Measurements from ENCODE around the gene COL18A1. TPM values are rescaled to one million over a fixed set of nuclear protein-coding genes. Genes with fewer than 3 reads are reported as not detected.

COL18A1 gene
- total RNA-seq, 1 experiment from 2014 or later, result 0.11 TPM

- no peak overlapping the region for H3K4me3 ChIP-seq (ENCODE audit: low read length)
- H3K27me3 ChIP-seq (ENCODE audit: low read length), result no peaks in the 10 kb centered on the region
- no peak for DNase-seq
- H3K36me3 ChIP-seq (ENCODE audit: insufficient read depth, low read length), result no peaks in the 10 kb centered on the region
- no peak overlapping the region for H3K9ac ChIP-seq (ENCODE audit: low read length)
- no peak overlapping the region for H2AFZ ChIP-seq (ENCODE audit: low read length)
- no peaks in the 10 kb centered on the region for H3K9me3 ChIP-seq (ENCODE audit: low read length)
- H3K9me2 ChIP-seq (replicated peaks; ENCODE audit: insufficient read depth, low read length), result no peaks in the 10 kb centered on the region
- H3K79me2 ChIP-seq (ENCODE audit: low read length), result no peaks in the 10 kb centered on the region
- no peaks in the 10 kb centered on the region for H4K20me1 ChIP-seq (ENCODE audit: insufficient read depth, low read depth, low read length)
- H3K4me1 ChIP-seq (ENCODE audit: low read length), result peaks cover 9% of the 10 kb centered on the region
- no peak overlapping the region for H3K27ac ChIP-seq (ENCODE audit: low read length)
- no peak overlapping the region for H3K4me2 ChIP-seq (ENCODE audit: low read depth, low read length, poor library complexity, severe bottlenecking)
These were observed 86.7 kb downstream of the COL18A1 start for GRCh38 chr21:45491623-45492022.

- no peak overlapping the region for H3K27ac ChIP-seq (ENCODE audit: low read length)
- no peak overlapping the region for H3K4me3 ChIP-seq (ENCODE audit: low read length)
- H3K36me3 ChIP-seq (ENCODE audit: insufficient read depth, low read length), result no peaks in the 10 kb centered on the region
- no peak overlapping the region for H2AFZ ChIP-seq (ENCODE audit: low read length)
- no peaks in the 10 kb centered on the region for H3K27me3 ChIP-seq (ENCODE audit: low read length)
- no peaks in the 10 kb centered on the region for H3K79me2 ChIP-seq (ENCODE audit: low read length)
- H3K9me2 ChIP-seq (replicated peaks; ENCODE audit: insufficient read depth, low read length), result no peaks in the 10 kb centered on the region
- H3K4me2 ChIP-seq (ENCODE audit: low read depth, low read length, poor library complexity, severe bottlenecking), result no peak overlapping the region
- no peak overlapping the region for H3K9ac ChIP-seq (ENCODE audit: low read length)
- no peaks in the 10 kb centered on the region; the same call in 1 of the 2 replicates for H3K9me3 ChIP-seq (ENCODE audit: low read length)
- no peak for DNase-seq
- no peaks in the 10 kb centered on the region for H4K20me1 ChIP-seq (ENCODE audit: insufficient read depth, low read depth, low read length)
- peaks cover 9% of the 10 kb centered on the region for H3K4me1 ChIP-seq (ENCODE audit: low read length)
These were observed 87.8 kb downstream of the COL18A1 start for GRCh38 chr21:45492765-45493164.

- H3K9me3 ChIP-seq (ENCODE audit: low read length), result no peaks in the 10 kb centered on the region; the same call in 1 of the 2 replicates
- DNase-seq, result no peak
- H3K4me1 ChIP-seq (ENCODE audit: low read length), result peaks cover 9% of the 10 kb centered on the region
- H3K4me2 ChIP-seq (ENCODE audit: low read depth, low read length, poor library complexity, severe bottlenecking), result no peak overlapping the region
- H3K9ac ChIP-seq (ENCODE audit: low read length), result no peak overlapping the region
- H3K9me2 ChIP-seq (replicated peaks; ENCODE audit: insufficient read depth, low read length), result no peaks in the 10 kb centered on the region
- no peak overlapping the region for H3K4me3 ChIP-seq (ENCODE audit: low read length)
- H3K79me2 ChIP-seq (ENCODE audit: low read length), result no peaks in the 10 kb centered on the region
- H3K36me3 ChIP-seq (ENCODE audit: insufficient read depth, low read length), result no peaks in the 10 kb centered on the region
- H3K27me3 ChIP-seq (ENCODE audit: low read length), result no peaks in the 10 kb centered on the region
- no peaks in the 10 kb centered on the region for H4K20me1 ChIP-seq (ENCODE audit: insufficient read depth, low read depth, low read length)
- H2AFZ ChIP-seq (ENCODE audit: low read length), result no peak overlapping the region
- no peak overlapping the region for H3K27ac ChIP-seq (ENCODE audit: low read length)
These were observed 88.5 kb downstream of the COL18A1 start for GRCh38 chr21:45493401-45494001.

GRCh38 chr21:45494135-45494850 is 89.3 kb downstream of the COL18A1 start:
- Histone ChIP-seq H3K36me3 (ENCODE audit: insufficient read depth, low read length) (no peaks in the 10 kb centered on the region), H3K9ac (ENCODE audit: low read length) (no peak overlapping the region), H3K4me2 (ENCODE audit: low read depth, low read length, poor library complexity, severe bottlenecking) (no peak overlapping the region), H2AFZ (ENCODE audit: low read length) (no peak overlapping the region), H3K9me2 (replicated peaks; ENCODE audit: insufficient read depth, low read length) (no peaks in the 10 kb centered on the region), H3K79me2 (ENCODE audit: low read length) (no peaks in the 10 kb centered on the region), H4K20me1 (ENCODE audit: insufficient read depth, low read depth, low read length) (no peaks in the 10 kb centered on the region), H3K9me3 (ENCODE audit: low read length) (peaks cover 2% of the 10 kb centered on the region; the same call in 1 of the 2 replicates), H3K4me3 (ENCODE audit: low read length) (no peak overlapping the region), H3K4me1 (ENCODE audit: low read length) (peaks cover 9% of the 10 kb centered on the region), H3K27ac (ENCODE audit: low read length) (no peak overlapping the region), H3K27me3 (ENCODE audit: low read length) (no peaks in the 10 kb centered on the region)
- DNase-seq, result peak; percentile 43

GRCh38 chr21:45494851-45495680 is 90.1 kb downstream of the COL18A1 start:
- Histone ChIP-seq H3K9me3 (ENCODE audit: low read length) (peaks cover 10% of the 10 kb centered on the region), H3K4me1 (ENCODE audit: low read length) (peaks cover 9% of the 10 kb centered on the region), H4K20me1 (ENCODE audit: insufficient read depth, low read depth, low read length) (no peaks in the 10 kb centered on the region), H3K36me3 (ENCODE audit: insufficient read depth, low read length) (no peaks in the 10 kb centered on the region), H3K27me3 (ENCODE audit: low read length) (no peaks in the 10 kb centered on the region), H3K27ac (ENCODE audit: low read length) (no peak overlapping the region), H3K9ac (ENCODE audit: low read length) (no peak overlapping the region), H3K4me3 (ENCODE audit: low read length) (no peak overlapping the region), H3K79me2 (ENCODE audit: low read length) (no peaks in the 10 kb centered on the region), H3K9me2 (replicated peaks; ENCODE audit: insufficient read depth, low read length) (no peaks in the 10 kb centered on the region), H3K4me2 (ENCODE audit: low read depth, low read length, poor library complexity, severe bottlenecking) (no peak overlapping the region), H2AFZ (ENCODE audit: low read length) (no peak overlapping the region)
- no peak for DNase-seq

GRCh38 chr21:45496151-45496967 is 91.4 kb downstream of the COL18A1 start:
- no peak for DNase-seq
- Histone ChIP-seq H3K9me3 (ENCODE audit: low read length) (peaks cover 11% of the 10 kb centered on the region), H3K4me2 (ENCODE audit: low read depth, low read length, poor library complexity, severe bottlenecking) (no peak overlapping the region), H3K4me3 (ENCODE audit: low read length) (no peak overlapping the region), H3K9me2 (replicated peaks; ENCODE audit: insufficient read depth, low read length) (no peaks in the 10 kb centered on the region), H2AFZ (ENCODE audit: low read length) (no peak overlapping the region), H3K36me3 (ENCODE audit: insufficient read depth, low read length) (no peaks in the 10 kb centered on the region), H3K9ac (ENCODE audit: low read length) (no peak overlapping the region), H4K20me1 (ENCODE audit: insufficient read depth, low read depth, low read length) (no peaks in the 10 kb centered on the region), H3K4me1 (ENCODE audit: low read length) (peaks cover 9% of the 10 kb centered on the region), H3K27me3 (ENCODE audit: low read length) (no peaks in the 10 kb centered on the region), H3K27ac (ENCODE audit: low read length) (no peak overlapping the region), H3K79me2 (ENCODE audit: low read length) (no peaks in the 10 kb centered on the region)

- H3K27me3 ChIP-seq (ENCODE audit: low read length), result no peaks in the 10 kb centered on the region
- peaks cover 11% of the 10 kb centered on the region for H3K9me3 ChIP-seq (ENCODE audit: low read length)
- H3K4me1 ChIP-seq (ENCODE audit: low read length), result peaks cover 9% of the 10 kb centered on the region
- no peaks in the 10 kb centered on the region for H4K20me1 ChIP-seq (ENCODE audit: insufficient read depth, low read depth, low read length)
- H3K4me2 ChIP-seq (ENCODE audit: low read depth, low read length, poor library complexity, severe bottlenecking), result no peak overlapping the region
- H3K27ac ChIP-seq (ENCODE audit: low read length), result no peak overlapping the region
- H2AFZ ChIP-seq (ENCODE audit: low read length), result no peak overlapping the region
- no peak for DNase-seq
- no peak overlapping the region for H3K4me3 ChIP-seq (ENCODE audit: low read length)
- H3K79me2 ChIP-seq (ENCODE audit: low read length), result no peaks in the 10 kb centered on the region
- H3K36me3 ChIP-seq (ENCODE audit: insufficient read depth, low read length), result no peaks in the 10 kb centered on the region
- H3K9me2 ChIP-seq (replicated peaks; ENCODE audit: insufficient read depth, low read length), result no peaks in the 10 kb centered on the region
- no peak overlapping the region for H3K9ac ChIP-seq (ENCODE audit: low read length)
These were observed 92.2 kb downstream of the COL18A1 start for GRCh38 chr21:45496968-45497845.
